Medulla oblongata (tissue), 1 donor: ENCODE measurements around the gene SIRT4.
A peak's percentile ranks its signal among the peaks of the same experiment; 100 is the strongest.
"Not testable (repeated sequence)": the region's sequence is repeated elsewhere in the genome, so short reads cannot be mapped to it uniquely, and the experiment has no call there.

Experiments
- DNase-seq: peaks from one replicate; pipeline ENCODE4 v3.0.0-alpha.2; 2015; ENCODE audit errors: extremely low spot score

The SIRT4 gene

DNA sequence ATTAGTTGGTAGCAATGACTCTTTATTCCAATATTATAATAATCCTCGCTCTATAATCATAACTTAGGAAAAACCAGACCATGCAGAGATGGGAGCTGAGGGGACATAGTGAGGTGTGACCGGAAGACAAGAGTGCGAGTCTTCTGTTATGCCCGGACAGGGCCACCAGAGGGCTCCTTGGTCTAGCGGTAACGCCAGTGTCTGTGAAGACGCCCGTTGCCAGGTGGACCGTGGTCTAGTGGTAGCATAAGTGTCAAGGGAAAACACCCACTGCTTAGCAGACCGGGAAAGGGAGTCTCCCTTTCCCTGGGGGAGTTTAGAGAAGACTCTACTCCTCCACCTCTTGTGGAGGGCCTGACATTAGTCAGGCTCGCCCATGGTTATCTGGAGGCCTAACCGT is 33.3 kb downstream of the SIRT4 start:
- DNase-seq: peak; percentile 23

DNA sequence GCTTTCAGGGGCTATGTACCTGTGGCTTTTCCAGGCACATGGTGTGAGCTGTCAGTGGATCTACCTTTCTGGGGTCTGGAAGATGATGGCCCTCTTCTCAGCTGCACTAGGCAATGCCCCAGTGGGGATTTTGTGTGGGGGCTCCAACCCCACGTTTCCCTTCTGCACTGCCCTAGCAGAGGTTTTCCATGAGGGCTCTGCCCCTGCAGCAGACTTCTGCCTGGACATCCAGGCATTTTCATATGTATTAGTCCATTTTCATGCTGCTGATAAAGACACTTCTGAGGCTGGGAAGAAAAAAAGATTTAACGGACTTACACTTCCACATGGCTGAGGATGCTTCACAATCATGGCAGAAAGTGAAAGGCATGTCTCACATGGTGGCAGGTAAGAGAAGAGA is 34.3 kb downstream of the SIRT4 start:
- not testable (repeated sequence) for DNase-seq

DNA sequence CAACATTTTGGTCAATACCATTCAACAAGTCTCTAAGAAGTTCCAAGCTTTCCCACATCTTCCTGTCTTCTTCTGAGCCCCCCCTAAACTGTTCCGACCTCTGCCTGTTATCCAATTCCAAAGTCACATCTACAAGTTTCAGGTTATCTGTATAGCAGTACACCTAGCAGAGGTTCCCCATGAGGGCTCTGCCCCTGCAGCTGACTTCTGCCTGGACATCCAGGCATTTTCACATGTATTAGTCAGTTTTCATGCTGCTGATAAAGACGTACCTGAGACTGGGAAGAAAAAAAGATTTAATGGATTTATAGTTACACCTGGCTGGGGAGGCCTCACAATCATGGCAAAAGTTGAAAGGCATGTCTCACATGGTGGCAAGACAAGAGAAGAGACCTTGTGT is 35.6 kb downstream of the SIRT4 start:
- no peak for DNase-seq

DNA sequence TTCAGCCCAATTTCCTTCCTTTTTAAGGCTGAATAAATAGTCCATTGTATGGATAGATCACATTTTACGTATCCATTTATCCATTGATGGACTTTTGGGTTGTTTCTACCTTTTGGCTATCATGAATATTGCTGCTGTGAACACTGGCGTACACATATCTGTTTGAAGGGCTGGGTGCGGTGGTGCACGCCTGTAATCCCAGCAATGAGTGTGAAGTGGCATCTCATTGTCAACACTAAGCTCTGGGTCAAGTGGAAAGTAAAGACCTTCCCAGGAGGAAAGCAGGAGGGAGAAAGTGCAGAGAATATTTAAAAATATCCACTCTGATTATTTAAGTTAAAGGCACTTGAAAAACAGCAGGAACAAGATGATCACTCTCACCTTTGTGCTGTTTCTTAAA is 37.1 kb downstream of the SIRT4 start:
- no peak for DNase-seq

DNA sequence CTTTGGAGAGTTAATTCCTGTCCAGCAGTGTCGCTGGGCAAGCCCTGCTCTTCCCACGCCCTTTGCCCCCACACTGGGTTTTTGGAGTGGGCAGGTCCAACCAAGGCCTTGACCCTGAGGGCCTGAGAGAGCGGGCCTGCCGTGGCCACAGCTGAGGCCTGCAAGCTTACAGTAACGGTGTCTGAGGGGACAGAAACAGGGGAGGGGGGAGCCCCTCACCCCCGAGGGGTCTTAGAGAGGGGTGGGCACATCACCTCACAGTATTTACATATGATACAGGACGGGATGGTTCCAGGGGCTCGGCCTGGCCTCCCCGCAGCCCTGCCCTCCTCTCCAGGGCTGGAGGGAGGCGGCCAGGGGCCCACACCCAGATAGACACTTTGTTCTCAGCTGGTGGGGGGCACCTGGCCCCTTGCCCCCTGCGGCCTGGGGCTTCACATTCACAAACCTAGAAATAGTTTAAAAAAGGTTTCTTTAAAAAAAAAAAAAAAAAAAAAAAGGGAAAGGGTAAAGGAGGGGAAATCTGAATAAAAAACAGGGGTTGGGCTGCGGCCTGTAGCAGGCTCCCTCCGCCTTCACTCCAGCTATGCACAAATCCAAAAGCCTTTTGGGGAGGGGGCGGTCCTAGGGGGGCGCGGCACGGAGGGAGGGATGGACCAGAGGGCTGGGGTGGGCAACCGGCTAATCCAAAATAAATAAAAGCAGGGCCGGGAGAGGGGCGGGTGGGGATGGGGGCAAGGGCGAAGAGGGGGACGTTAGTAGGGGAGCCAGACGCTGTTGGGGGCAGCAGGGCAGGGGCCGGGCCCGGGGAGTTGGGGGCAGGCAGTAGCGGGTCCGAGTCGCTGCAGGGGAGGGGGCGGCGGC is 40.3 kb downstream of the SIRT4 start:
- DNase-seq: no peak

DNA sequence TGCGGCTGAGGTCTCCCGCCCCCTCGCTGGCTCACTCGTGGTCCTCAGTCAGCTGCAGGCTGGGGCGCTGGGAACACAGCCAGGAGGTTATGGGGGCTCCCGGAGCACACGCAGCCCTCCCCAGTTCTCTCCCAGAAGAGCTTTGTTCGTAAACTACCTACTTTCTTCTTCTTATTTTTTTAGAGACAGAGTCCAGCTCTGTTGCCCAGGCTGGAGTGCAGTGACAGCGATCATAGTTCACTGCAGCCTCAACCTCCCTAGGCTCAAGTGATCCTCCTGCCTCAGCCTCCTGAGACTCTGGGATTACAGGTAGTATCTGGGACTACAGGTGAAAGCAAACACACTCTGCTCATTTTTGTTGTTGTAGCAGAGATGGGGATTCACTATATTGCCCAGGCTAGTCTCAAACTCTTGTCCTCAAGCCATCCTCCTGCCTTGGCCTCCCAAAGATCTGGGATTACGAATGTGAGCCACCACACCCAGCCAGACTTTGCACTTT is 41.0 kb downstream of the SIRT4 start:
- no peak for DNase-seq

DNA sequence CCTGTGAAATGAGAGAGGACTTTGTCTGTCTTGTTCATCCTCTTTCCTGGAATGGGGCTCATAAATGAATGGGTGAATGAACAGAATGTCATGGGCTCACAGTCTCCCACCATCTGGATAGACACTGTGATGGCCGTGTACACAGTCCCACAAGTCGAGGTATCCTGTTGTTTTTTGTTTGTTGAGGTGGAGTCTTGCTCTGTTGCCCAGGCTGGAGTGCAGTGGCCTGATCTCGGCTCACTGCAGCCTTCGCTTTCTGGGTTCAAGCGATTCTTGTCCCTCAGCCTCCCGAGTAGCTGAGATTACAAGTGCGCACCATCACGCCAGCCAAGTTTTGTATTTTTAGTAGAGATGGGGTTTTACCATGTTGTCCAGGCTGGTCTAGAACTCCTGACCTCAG is 41.6 kb downstream of the SIRT4 start:
- no peak for DNase-seq

DNA sequence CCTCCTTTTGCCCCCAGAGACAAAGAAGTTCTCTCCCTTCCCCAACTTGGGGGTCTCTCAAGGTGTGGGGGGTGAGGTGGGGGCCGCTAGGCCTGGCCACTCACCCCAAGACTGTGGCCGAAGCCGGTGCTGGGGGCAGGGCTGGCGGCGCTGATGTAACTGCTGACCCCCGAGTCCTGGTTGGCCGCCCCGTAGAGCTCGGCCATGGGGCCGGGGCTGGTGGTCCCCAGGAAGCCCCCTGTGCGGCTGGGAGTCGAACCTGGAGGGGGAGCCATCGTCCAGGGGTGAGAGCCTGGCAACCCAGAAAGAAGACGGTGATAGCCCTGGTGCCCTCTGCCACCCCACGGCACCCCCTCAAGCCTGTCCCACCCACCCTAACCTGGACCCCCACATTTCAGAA is 43.9 kb downstream of the SIRT4 start:
- no peak for DNase-seq

DNA sequence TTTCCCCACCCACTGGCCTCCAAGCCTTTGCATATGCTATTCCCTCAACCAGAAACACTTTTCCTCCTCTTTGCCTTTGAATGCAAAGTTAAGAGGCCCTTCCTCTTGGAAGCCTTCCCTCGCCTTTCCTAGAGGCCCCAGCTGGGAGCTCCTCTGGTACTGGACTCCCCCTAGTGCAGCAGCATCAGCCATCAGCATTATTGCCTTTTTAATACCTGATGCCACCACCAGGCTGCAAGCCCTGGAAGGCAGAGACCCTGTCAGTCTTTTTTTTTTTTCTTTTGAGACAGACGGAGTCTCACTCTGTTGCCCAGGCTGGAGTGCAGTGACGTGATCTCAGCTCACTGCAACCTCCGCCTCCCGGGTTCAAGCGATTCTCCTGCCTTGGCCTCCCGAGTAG is 44.6 kb downstream of the SIRT4 start:
- no peak for DNase-seq

DNA sequence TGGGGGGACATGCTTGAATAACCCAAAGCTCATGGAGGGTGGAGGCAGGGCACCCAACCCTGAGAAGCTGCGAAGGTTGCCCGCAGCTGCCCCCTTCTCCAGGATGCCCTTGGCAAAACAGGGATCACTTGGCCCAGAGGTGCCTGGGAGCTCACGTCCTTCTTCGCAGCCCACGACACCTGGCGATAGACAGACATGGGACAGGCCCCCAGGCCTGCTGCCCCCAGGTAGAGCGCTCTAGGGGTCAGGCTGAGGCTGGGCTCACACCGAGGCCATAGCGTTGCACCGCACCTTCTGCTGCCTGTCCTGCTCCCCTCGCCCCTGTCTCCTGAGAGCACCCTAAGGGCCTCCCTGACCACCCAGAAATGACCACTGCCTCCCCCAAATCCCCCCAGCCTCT is 45.6 kb downstream of the SIRT4 start:
- no peak for DNase-seq

DNA sequence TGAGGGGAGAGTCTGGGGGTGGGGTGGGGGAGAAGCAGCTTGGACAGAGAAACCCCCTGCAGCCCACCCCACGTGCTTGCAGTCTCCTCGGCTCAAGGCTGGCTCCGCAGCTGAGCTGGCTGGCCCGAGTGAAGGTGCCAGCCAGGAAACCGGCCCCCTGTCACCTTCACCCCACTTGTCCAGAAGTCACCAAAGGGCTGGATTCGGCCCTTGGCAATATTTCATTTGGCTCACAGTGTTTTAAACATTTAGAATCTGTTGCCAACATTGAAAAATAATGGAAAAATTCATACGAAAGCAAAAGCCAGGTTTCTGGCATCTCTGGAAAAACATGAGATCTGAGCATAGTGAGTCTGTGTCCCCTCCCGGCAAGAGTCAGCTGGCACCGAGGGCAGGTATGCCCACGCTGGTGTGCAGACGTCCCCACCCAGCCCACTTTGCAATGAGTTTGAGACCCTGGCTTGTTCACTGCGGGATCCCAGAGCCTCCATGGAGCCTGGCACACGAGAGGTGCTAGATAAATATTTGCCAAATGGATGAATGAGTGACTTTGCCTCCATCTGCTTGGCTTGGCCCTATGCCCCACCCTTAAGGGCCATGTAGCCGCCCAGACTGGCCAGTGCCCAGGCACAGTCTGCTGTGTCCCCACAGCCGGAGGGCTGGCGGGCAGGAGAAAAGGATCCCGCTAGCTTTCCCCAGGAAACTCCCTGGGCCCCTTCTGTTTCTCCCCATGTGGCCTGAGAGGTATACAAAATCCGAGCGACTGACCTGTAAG is 48.6 kb downstream of the SIRT4 start:
- peak; percentile 32 for DNase-seq

DNA sequence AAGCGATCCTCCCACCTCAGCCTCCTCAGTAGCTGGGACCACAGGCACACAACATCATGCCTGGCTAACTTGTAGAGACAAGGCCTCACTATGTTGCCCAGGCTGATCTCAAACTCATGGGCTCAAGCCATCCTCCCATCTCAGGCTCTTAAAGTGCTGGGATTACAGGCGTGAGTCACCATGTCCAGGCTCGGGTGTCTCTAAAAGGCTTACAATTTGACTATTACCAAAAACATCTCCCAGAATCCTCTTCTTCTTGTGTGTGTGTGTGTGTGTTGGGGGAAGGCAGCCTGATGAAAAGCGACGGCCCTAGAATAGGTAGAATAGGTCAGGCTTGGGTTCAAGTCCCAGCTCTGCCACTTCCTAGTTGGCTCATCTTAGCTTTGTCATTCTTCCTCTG is 50.0 kb downstream of the SIRT4 start:
- DNase-seq: no peak

DNA sequence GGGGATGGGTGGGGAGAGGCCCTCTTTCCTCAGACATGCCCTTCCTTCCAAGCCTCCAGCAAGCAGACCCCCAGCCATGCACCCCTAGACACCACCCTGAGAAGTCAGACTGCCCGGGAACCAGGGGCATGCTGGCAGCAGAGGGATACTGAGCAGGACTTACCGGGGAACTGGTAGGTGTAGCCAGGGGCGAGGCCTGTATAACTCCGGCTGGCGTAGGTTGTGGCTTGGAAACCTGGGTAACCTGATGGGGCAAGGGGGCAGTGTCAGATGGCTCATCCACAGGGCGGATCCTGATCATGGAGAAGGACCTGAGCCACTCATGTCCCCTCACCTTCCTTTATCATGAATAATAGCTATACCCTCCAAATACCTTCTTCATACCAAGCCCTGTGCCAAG is 51.0 kb downstream of the SIRT4 start:
- no peak for DNase-seq

DNA sequence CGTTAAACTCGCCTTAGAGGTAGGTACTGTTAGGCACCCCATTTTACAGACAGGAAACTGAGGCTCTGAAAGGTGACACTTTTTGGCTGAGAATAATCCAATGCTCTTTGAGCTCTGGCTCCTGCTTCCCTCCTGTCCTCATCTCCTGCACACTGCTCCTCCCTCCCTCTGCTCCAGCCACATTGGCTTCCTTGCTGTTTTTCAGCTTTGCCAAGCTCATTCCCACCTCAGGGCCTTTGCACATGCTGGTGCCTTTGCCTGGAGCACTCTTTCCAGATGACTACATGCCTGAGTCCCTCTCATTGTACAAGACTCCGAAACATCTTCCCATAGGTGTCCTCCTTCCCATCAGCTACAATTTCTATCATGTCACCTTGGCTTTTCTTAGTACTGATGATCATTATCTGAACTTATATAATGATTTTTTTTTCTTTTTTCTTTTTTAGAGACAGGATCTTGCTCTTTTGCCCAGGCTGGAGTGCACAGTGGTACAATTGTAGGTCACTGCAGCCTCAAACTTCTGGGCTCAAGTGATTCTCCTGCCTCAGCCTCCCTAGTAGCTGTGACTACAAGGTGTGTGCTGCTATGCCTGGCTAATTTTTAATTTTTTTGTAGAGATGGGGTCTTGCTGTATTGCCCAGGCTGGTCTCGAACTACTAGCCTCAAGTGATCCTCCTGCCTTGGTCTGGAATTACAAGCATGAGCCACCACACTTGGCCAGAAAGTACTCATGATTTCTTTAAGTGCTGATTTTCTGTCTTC is 51.6 kb downstream of the SIRT4 start:
- DNase-seq: no peak

DNA sequence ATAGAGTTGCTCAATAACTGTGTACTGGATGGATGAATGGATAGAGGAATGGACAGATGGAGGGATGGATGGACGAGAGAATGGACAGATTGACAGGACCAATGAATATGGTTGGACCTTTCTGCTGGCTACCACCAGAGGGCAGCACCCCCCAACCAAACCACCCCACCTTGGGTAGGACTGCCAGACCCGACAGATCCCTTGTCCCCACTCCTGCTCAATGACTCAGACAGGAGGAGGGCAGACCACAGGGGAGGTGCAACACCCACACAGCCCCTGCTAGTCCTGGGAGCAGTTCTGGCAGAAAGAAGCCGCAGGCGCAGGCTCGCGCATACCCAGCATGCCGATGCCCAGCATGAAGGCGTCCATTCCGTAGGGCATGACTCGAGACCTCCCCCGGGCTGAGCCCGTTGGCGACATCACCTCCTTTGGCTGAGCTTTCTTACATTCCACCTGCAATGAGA is 54.5 kb downstream of the SIRT4 start:
- DNase-seq: peak; percentile 79

DNA sequence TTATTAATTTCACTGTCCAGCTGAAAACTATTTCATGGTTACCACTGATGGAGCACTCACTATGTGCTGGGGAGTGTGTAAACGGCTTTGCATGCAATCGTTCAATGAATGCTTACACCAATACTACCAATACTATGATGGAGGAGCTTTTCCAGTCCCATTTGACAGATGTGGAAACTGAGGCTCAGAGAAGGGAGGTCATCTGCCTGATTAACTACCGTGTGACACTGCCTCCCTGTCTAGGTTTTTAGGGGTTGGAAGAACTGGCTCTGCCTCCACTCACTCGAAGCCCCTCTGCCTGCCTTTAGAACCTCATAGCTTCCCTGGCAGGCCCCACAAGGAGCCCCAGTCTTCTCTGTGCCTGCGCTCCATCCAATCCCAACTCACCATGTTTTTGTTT is 55.0 kb downstream of the SIRT4 start:
- DNase-seq: no peak

DNA sequence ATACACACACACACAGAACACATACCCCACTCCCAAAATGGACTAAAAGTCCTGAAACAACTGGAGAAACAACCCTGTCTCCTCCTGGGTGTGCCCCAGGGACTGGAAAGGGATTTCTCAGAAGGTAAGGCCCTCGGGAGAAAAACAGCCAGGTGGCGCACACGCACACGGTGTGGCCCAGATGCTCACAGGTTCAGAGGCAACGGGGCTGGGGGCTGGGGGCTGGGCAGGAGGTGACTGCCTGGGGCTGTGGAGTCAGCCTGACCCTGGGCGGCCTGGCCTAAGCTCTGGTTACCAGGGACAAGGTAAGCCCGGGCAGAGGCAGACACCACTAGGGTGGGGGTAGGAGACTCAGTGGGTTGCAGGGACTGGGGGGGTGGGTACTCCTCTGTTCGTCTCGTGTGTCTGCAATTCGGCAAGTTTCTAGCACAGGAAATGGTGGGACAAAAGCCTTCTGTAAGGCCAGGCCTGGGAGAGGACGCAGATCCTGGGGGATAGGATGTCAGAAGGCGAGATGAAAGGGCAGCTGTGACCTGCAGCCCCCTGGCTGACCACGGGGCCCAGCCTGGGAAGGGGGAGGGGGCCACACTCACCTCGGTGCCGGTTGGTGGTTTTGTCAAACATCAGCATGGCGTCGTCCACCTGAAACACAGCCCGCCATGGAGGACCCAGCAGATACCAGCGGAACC is 56.4 kb downstream of the SIRT4 start:
- no peak for DNase-seq

DNA sequence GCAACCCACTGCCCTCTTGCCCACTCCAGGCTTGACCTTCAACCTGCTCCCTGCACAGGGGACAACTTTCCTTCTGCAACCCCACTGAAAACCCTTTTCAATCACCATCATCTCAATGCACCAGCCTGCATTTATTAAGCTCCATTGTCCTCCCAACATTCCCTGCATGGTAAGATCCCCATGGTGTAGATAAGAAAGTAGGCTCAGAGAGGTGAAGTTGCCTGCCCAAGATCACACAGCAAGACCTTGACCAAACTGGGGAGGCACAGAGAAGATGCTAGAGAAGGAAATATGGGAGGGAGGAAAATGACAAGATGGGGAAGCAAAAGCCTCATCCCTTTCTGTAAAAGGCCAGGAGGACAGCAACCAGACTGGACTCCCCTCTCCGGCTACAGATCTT is 57.0 kb downstream of the SIRT4 start:
- no peak for DNase-seq

DNA sequence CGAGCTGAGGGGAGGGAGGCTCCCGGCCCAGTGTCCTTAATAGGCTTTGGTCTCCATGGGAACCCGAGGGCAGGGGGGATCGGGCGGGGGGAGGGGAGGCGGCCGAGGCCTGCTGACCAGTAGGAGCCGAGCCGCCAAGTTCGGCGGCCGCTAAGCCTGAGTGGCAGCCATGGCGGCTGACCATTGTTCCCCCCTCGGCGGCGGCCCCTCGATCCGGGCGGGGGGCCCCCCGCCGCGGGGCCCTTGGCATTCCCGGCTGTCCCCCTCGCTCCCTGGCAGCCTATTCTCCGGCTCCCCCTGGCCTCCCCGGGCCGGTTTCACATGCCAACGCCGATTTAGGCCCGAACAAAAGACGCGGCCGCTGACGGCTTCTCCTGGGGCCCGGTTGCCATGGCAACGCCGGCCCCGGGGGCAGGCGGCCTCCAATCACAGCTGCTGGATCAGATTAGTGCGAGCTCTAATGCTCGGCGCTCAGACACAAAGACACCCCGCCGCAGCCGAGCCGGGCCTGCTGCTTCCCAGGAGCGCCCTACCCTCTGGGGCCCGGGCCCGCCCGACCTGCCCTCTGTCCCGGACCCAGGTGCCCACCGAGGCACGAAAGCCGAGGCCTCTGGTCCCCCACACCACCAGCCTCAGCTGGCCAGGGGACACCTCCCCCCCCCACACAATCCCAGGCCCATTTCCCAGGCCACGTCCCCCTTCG is 59.5 kb downstream of the SIRT4 start:
- peak; percentile 86 for DNase-seq
